Prostate gland (tissue), 2 donors: ENCODE measurements around the gene SH3BGRL3.
A peak's percentile ranks its signal among the peaks of the same experiment; 100 is the strongest.

Source experiments
- CTCF ChIP-seq, 4 experiments: fragments of 200-600 bp in 2 of 4; fragments of 450-650 bp in 2 of 4; sonication (generic) in 2 of 4; IDR thresholded peaks; 1 replicate in 3 of 4; 2 replicates in 1 of 4; pipeline ENCODE4 v1.5.1; 2016 to 2019; ENCODE audit warnings: antibody characterized with exemption in 4 of 4, mild to moderate bottlenecking in 2 of 4, moderate library complexity in 2 of 4
- POLR2A ChIP-seq: fragments of 450-650 bp; IDR thresholded peaks from one replicate; pipeline ENCODE4 v1.6.1; 2016; ENCODE audit warnings: antibody characterized with exemption, mild to moderate bottlenecking
- POLR2AphosphoS5 ChIP-seq: sonication (generic); formaldehyde crosslinking; IDR thresholded peaks from one replicate; pipeline ENCODE4 v1.6.1; 2017; ENCODE audit warnings: antibody characterized with exemption

GRCh38 chr1:26233903-26234643, 45.8 kb upstream of the SH3BGRL3 start, which contains the start of gene CEP85:
- TF ChIP-seq POLR2A = peak; percentile 84
- peak; percentile 63 to 96 (median 88) for TF ChIP-seq CTCF (IDR thresholded peaks at IDR 0.05)
- TF ChIP-seq POLR2AphosphoS5 = peak; percentile 94
